Measurements from ENCODE around the gene MROH2A.

Gene MROH2A

GRCh38 chr2:233780771-233781170, 2.6 kb downstream of the MROH2A start:
- DNase-seq (ENCODE audit: insufficient read length, low spot score) (no peak), FAIRE-seq (no peak)
- TF ChIP-seq POLR2A (IDR thresholded peaks at IDR 0.05; ENCODE audit: low read depth, low read length), result no peak

DNA sequence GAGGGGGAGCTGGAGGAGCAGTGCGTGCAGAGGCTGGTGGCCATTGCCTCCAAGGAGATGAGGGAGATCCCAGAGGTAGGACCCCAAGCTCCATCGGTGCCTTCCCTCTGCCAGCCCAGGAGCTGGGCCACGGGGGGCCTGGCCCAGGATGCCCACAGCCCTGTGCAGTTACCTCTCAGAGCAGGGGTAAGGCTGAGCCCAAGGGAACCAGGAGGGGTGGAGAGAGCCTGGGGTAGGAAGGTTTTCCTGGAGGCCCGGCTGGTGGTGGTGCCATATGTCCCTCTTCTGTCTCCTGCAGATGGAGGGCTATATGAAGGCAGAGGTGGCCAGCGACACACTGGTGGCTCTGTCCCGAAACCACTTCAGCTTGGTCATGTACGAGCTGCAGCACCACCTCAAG, 11.4 kb downstream of the MROH2A start:
- TF ChIP-seq POLR2A (IDR thresholded peaks at IDR 0.05; ENCODE audit: low read depth, low read length), result no peak
- no peak for DNase-seq (ENCODE audit: insufficient read length, low spot score)
- FAIRE-seq, result no peak

DNA sequence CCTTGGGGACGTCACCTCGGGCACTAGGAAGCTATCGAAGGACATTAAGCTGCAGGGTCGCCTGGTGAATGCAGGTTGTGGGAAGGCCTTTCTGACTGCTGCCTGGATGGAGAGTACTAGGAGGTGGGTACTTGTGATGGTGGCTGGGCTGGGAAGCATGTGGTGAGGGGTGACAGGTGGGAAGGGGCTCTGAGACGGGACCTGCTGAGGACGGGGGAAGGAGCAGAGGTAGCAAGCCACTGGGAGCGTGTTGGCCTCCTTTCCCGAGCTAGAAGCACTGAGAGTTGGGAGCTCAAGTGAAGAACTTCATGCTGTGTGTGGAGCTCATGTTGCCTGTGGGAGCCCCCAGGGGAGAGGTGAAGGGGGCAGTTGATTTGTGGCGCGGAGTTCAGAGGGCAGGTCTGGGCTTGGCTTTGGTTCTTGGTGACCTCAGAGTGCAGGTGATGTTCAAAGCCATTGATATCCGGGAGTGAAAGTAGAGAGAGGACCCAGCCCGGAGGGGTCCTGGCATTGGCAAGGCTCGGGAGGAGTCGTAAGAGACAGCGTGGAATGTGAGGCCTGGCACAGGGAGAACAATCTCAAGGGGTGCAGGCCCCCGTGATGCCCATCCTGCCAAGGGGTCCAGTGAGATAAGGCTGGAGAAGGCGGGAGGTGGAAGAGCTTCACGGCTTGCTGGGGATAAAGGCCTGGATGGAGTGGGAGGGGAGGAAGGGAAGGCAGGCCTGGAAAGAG, 13.2 kb downstream of the MROH2A start:
- no peak for TF ChIP-seq POLR2A (IDR thresholded peaks at IDR 0.05; ENCODE audit: low read depth, low read length)
- DNase-seq (ENCODE audit: insufficient read length, low spot score) (no peak), FAIRE-seq (no peak)

- no peak for TF ChIP-seq POLR2A (IDR thresholded peaks at IDR 0.05; ENCODE audit: low read depth, low read length)
- DNase-seq (ENCODE audit: insufficient read length, low spot score) (no peak), FAIRE-seq (no peak)
These were observed 13.8 kb downstream of the MROH2A start for GRCh38 chr2:233791883-233792329.

- no peak for TF ChIP-seq POLR2A (IDR thresholded peaks at IDR 0.05; ENCODE audit: low read depth, low read length)
- FAIRE-seq, result no peak
- DNase-seq (ENCODE audit: insufficient read length, low spot score), result no peak
These were observed 14.6 kb downstream of the MROH2A start for GRCh38 chr2:233792720-233793119.

DNA sequence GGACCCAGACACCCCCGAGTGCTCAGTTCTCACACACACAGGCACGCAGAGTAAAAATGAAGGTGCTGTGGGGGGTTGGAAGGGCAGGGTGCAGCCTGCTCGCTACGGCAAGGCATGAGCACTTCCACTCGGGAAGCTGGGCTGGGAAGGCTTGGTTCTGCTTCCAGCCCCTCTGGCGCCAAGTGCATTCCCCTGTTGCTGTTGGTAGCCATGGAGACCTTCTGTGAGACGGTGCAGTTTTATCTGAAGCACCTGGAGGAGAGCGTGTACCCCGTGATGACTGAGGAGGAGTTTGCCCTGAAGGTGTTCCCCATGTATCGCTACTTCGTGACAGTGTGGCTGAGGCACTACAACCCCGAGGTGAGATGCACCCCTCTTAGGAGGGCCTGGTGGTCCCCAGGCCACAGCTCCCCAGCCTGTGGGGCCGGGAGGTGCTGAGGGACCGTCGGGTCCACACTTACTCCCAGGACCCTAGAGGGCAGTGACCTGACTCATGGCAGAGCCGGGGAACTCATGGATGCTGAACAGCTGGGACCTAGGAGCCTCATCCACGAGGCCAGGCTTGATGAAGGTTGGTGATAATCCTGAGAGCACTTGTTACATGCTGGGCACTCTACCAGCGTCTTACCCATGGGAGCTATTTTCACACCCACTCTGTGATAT, 15.5 kb downstream of the MROH2A start:
- DNase-seq (ENCODE audit: insufficient read length, low spot score) (no peak), FAIRE-seq (no peak)
- TF ChIP-seq POLR2A (IDR thresholded peaks at IDR 0.05; ENCODE audit: low read depth, low read length), result no peak

DNA sequence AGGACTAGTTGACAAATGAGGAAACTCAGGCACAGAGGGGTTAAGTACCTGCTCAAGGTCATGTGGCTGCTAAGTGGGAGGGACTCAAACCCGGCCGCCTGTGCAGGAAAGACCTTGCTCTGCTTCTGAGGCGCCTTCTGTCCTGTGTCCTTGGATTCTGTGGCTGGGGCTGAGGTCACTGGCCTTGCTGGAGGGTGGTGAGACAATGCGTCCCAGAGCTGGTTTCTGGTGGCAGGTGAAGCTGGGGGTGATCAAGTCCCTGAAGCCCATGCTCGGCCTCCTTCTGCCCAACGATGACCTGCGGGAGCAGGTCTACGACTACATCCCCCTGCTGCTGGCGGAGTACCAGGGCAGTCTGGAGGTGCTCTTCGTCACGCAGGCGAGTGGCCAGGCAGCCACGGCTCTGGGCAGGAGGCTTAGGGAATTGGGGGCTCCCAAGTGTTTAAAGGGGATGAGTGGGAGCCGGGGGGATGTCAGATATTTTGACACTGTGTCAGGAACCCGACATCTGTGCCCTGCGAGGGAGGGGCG, 16.1 kb downstream of the MROH2A start:
- DNase-seq (ENCODE audit: insufficient read length, low spot score), result no peak
- FAIRE-seq, result no peak
- TF ChIP-seq POLR2A (IDR thresholded peaks at IDR 0.05; ENCODE audit: low read depth, low read length), result no peak

DNA sequence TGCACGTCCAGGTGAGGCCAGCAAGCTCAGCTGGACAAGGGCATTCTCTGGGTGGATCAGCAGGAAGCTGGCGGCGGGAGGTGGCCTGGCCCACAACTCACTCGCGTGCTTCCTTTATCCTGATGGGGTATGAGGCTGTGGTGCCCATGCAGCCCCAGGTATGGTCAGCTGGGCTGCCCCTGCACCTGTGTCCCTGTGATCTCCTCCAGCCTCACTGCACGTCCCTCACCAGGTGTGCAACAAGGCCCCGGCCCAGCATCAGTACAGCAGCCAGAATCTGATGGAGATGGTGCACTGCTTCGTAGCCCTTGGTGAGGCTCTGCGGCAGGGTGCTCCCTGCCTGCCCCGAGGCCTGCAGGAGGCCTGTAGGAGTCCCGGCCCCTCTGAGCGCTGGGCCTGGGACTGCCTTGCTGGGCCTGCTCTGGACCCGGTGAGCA, 17.6 kb downstream of the MROH2A start:
- no peak for TF ChIP-seq POLR2A (IDR thresholded peaks at IDR 0.05; ENCODE audit: low read depth, low read length)
- DNase-seq (ENCODE audit: insufficient read length, low spot score) (no peak), FAIRE-seq (no peak)

- DNase-seq (ENCODE audit: insufficient read length, low spot score) (no peak), FAIRE-seq (no peak)
These were observed 18.1 kb downstream of the MROH2A start for GRCh38 chr2:233796254-233796653.

DNA sequence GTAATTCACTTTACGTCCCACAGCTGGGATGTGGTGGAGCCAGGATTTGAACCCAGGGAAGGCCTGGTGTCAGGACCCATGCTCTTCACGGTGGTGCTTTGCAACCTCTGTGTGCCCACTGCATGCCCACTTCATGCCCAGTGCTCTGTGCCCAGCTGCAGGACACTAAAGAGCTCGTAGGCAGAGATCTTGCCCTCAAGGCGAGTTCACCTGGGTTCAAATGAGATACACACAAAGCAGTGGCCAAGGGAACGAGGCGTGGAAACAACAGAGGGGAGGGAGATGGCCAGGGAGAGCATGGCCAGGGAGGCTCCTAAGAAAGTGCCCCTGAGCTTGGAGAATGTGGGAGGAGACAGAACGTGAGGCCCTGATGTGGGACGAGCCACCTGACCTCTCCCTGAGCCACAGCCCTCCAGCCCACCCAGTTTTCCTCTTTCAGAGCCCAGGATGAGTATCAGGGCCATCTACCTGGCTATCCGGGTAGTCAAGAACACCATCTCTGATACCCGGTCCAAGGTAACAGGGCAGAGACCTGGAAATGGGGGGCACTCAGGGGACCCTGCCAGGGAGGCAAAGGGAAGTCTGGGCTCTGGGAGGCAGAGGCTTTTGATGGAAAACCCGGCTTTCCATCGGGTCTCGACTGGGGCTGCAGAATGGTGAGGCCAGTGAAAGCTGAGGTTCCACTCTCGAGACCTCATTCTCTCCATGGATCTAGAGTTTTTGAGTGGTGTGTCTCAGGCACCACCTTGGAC, 20.4 kb downstream of the MROH2A start:
- DNase-seq (ENCODE audit: insufficient read length, low spot score), result no peak
- no peak for FAIRE-seq
- no peak for TF ChIP-seq POLR2A (IDR thresholded peaks at IDR 0.05; ENCODE audit: low read depth, low read length)

More at GRCh38 chr2:233796254-233796653, 18.1 kb downstream of the MROH2A start:
- TF ChIP-seq POLR2A (IDR thresholded peaks at IDR 0.05; ENCODE audit: low read depth, low read length), result no peak

DNA sequence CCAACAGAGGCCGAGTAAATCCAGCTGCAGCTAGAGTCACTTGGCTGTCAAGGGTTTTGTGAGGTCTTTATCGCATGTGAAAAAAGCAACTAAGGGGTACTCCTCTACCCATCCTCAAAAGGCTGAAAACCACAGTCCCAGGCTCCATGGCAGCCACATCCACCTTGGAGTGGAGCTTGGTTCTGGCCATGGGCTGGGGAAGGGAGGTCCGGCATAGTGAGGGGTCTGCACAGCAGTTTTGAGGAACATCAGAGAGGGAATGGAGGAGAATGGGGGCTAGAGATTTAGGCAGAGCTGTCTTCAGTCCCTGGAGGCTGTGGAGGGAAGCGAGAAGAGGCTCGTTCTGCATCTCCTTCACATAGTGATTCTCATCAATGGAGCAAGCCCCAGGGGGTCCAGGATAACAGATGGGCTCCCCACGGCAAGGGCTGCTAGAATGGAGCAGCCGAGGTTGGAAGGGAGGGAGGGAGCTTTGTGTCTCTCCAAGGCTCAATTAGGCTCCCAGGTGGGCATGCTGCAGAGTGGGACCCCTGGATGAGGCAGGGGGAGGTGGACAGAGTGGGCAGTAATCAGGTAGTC, 21.0 kb downstream of the MROH2A start:
- DNase-seq (ENCODE audit: insufficient read length, low spot score) (no peak), FAIRE-seq (no peak)
- TF ChIP-seq POLR2A (IDR thresholded peaks at IDR 0.05; ENCODE audit: low read depth, low read length), result no peak

- no peak for TF ChIP-seq POLR2A (IDR thresholded peaks at IDR 0.05; ENCODE audit: low read depth, low read length)
- FAIRE-seq (no peak), DNase-seq (ENCODE audit: insufficient read length, low spot score) (no peak)
These were observed 21.6 kb downstream of the MROH2A start for GRCh38 chr2:233799716-233800115.

- DNase-seq (ENCODE audit: insufficient read length, low spot score) (no peak), FAIRE-seq (no peak)
- TF ChIP-seq POLR2A (IDR thresholded peaks at IDR 0.05; ENCODE audit: low read depth, low read length), result no peak
These were observed 22.1 kb downstream of the MROH2A start for GRCh38 chr2:233800208-233800607.

All from H54 (cell line).